ENCODE measurements around the gene ARPC2. TPM values are rescaled to one million over a fixed set of nuclear protein-coding genes. Genes with fewer than 3 reads are reported as not detected.
"Not testable (repeated sequence)": the region's sequence is repeated elsewhere in the genome, so short reads cannot be mapped to it uniquely, and the experiment has no call there.

The ARPC2 gene
- total RNA-seq, result 687 and 710 TPM in 2 replicates

DNA sequence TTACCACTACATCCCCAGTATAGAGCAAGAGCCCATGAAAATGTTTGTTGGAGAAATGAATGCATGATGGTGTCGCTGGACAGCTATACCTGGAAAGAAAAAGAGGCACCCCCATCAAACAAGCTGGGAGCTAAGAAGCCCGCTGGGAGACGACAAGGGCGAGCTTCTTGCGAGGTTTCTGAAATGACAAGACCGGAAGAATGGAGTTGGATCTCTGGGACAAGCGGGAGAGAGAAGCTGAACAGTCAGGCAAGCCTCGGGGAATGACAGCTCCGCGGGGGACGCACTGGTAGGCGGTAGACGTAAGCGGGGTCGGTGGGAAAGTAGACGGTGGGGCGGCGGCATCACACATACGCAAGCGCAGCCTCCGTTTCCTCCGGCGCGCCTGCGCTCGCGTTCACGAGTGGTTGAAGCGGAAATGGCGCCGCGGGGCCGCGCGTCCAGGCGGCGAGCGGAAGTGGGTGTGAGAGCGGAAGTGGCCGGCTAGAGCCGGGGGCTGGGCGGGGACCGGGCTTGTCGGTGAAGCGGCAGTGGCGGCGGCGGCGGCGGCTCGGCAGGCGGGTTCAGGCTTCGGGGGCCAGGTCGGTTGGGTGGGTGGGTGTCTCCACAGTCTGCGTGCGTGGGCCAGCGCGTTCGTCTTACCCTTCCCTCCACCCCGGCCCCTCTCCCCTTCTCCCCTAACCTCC lies at the start of gene ARPC2:
TSS of gene ARPC2 (plus strand) at position 516 of the 686 bp plus-strand sequence. CDS start 282 bp downstream, outside the sequence.
- intact Hi-C loops (cut with micrococcal nuclease), result loop anchor here (1.0 to 5.0 kb wide), 12 partner anchors 48 to 1380 kb away; partner anchors contain the start of genes AAMP, ANKZF1, ATG9A and CNOT9

DNA sequence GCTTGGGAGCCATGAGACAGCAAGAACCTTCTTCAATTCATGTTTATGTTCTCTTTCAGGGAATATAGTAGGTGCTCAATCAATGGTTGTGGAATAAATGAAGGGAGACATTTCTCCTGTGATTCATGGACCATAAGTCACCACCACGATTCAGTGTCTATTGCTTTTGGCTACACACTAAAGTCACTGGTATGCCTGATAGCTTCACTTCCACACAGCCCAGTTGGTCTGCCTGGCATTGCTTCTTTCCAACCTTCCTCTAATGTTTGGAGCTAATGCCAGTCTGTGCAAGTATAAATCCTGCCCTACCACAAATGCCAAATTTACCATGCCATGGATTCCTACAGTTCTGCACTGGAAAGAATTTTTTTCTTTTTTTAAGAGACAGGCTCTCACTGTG lies 49.0 kb upstream of the ARPC2 start:
- intact Hi-C loops (cut with micrococcal nuclease), result loop anchor here (2.0 kb wide), 1 partner anchor 49 kb away; the partner anchor contains the start of gene ARPC2

DNA sequence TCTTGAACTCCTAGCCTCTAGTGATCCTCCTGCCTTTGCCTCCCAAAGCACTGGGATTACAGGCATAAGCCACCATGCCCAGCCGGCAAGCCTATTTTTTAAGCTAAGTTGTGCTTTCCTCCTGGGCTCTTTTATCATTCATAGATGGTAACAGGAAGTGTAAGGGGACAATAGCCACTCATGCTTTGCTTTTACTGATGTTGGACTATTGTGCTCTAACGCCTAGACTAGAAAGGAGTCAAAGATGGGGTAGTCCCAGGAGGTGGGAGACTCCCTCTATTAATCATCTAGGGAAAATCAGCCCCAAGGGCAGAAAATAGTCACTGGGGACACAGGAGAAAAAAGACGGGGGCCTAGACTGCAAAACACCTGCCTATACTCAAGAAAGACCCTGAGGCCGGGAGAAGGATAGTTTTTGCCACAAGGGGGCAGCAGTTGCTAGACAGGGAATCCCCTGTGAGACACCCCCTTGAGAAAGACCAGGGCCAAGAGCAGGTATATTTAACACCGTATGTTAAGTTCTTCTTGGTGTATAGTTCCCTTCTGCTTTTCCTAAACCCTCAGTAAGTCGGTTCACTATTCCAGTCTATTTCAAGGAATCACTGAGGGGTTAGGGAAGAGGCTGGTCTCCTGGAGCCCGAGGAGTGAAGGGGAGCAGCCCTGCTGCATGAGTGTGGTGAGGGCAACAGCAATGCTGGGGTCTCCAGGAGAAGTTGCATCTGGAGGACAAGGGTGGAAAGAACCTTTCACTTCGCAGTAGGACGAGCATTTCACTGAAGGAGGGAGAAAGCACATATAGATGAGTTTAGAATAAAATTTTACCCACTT lies 48.1 kb upstream of the ARPC2 start:
- intact Hi-C loops (cut with micrococcal nuclease), result loop anchor here (1.0 to 2.0 kb wide), 2 partner anchors 48 to 88 kb away; partner anchors contain the start of gene ARPC2

DNA sequence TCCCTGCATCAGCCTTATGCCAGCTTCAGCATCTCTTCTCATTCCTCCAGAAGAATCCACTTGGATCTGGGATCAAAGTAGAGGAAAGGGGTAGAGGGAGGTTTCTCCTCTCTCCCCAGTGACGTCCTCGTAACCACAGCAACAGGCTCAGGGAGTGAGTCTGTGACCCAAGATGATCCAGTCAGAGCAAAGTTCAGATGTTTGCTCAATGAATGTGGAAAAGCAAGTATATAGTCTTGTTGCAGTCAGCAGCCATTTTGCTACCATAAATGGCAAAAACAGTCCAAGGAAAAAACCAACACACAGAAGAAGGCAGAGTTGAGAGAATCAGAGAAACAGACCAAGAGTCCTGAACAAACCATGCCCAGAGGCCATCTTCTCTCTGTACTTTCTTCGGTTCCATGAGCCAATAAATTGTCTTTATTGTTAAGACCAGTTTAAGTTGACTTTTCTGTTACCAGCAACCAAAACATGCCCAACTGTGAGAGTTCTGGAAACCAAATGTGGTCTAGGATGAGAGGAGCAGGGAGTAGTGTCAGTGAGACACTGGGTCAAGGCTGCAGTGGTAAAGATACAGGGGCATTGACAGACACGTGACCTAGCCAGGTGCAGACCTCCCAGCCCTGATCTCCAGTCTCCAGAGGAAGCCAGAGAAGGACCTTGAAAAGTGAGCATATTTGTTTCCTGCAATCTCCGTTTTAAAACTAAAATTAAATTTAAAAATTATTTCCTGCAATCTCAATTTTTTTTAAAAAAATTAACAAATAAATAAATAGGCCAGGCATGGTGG lies 47.0 kb upstream of the ARPC2 start:
- intact Hi-C loops (cut with micrococcal nuclease), result loop anchor here (1.0 to 2.0 kb wide), 2 partner anchors 47 to 87 kb away; partner anchors contain the start of gene ARPC2

DNA sequence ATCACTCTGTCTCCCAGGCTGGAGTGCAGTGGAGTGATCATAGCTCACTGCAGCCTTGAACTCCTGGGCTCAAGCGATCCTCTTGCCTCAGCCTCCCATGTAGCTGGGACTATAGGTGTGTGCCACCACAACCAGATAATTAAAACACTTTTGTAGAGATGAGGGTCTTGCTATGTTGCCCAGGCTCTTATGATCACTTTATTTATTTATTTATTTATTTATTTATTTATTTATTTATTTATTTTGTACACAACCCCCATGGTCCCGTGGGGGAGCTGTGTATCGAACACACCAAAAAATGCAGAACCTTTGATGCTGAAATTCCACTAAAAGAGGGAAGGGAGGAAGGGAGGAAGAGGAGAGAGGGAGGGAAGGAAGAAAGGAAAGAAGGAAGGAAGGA lies 45.2 kb upstream of the ARPC2 start:
- intact Hi-C loops (cut with micrococcal nuclease), result not testable (repeated sequence)

DNA sequence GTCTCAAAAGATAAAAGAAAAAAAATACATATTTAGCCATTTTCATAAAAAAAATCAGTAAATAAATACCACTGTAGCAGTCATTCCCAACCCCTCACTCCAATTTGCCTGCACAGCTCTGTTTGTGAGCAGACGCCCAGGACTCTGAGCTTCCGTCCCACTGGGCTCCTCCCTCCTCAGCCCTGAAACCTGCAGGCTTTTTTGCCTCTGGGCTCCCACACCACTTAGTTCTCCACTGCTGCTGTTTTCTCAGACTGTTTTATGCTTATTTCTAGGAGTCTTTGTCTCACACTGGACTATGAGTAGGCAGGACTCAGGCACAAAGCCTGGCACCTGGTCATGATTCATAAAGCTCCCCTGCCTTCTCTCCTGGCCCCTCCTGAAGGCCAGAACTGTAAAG lies 44.1 kb upstream of the ARPC2 start:
- intact Hi-C loops (cut with micrococcal nuclease), result no loop called here

DNA sequence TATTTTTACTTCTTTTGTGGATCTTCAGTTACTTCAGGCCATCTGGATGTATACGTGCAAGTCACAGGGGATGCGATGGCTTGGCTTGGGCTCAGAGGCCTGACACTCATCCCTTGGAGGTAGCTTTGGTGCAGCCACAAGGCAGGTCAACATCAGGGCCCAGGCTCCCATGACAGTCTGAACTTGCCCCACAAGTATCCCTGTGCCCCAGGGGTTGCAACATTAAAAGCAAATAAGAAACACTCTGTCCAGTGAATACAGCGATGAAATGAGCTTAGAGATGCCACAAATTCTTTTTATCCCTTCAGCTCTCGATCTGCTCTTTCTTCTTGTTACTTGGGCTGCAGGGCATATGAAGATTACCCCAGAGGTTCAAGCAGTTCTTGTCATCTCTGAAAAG lies 37.2 kb upstream of the ARPC2 start:
- intact Hi-C loops (cut with micrococcal nuclease), result no loop called here

DNA sequence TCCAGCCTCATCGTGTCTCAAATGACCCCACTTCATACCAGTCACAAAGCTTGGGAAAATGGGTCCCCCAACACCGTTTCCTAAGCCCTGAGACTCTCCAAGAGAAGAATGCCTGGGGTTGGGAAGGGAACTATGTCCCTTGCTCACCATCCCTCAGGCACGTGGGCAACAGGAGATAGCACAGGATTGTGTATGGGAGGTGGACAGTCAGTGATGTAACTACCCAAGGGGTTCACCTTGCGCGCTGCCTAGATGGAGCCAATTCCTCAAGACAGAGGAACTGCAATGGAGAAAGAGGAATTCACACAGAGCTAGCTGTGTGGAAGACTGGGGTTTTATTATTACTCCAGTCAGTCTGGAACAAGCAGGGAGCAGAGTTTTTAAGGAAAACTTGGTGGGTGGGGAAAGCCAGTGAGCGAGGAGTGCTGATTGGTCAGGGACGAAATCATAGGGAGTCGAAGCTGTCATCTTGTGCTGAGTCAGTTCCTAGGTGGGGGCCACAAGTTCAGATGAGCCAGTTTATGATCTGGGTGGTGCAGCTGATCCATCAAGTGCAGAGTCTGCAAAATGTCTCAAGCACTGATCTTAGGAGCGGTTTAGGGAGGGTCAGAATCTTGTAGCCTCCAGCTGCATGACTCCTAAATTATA lies 36.4 kb upstream of the ARPC2 start:
- intact Hi-C loops (cut with micrococcal nuclease), result no loop called here

DNA sequence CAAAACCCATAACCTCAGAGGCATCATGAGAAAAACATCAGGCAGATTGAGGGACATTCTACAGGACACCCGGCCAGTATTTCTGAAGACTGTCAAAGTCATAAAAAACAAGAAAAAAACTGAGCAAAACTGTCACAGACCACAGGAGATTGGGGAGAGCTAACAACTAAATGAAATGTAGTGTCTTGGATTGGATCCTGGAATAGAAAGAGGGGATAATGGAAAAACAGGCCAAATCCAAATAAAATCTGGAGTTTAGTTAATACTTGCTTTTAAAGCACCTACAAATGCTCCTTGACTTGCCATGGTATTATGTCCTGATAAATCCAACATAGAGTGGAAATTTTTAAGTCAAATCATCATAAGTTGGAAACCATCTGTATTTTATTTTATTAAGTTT lies 32.7 kb upstream of the ARPC2 start:
- intact Hi-C loops (cut with micrococcal nuclease), result no loop called here

DNA sequence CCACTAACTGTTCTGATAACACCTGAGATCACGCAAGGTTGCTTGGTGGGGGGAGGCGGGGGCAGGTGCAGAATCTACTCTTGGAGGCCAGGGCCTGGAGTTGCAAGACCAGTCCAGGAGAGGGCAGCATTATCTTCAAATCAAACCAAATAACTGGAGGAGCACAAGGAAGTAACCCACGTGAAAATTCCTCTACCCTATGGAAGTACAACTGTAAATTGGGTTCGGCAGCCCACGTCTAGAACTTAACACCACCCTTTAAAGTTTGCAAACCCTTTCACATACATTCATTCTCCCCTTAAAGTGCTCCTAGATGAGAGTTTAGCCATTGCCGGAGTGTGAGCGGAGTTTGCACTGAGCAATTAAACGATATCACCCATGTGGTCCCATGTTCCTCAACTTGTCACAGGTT lies 30.6 kb upstream of the ARPC2 start:
- intact Hi-C loops (cut with micrococcal nuclease), result loop anchor here (1.0 kb wide), 8 partner anchors 32 to 462 kb away; partner anchors contain the start of genes AAMP, CATIP and PNKD

DNA sequence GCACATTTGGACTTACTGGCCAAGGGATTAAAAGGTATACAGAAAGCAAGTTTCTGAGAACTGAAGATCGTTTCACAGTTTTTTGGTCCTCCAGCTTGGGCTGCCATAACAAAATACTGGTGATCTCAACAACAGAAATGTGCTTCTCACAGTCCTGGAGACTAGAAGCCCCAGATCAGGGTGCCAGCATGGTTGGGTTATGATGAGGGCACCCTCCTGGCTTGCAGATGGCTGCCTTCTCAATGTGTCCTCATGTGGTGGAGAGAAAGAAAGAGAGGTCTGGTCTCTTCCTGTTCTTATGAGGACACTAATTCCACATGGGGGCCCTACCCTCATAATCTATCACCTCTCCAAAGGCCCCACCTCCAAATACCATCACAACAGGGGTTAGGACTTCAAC lies 30.1 kb upstream of the ARPC2 start:
- intact Hi-C loops (cut with micrococcal nuclease), result loop anchor here (1.0 kb wide), 8 partner anchors 31 to 461 kb away; partner anchors contain the start of genes AAMP, CATIP and PNKD

DNA sequence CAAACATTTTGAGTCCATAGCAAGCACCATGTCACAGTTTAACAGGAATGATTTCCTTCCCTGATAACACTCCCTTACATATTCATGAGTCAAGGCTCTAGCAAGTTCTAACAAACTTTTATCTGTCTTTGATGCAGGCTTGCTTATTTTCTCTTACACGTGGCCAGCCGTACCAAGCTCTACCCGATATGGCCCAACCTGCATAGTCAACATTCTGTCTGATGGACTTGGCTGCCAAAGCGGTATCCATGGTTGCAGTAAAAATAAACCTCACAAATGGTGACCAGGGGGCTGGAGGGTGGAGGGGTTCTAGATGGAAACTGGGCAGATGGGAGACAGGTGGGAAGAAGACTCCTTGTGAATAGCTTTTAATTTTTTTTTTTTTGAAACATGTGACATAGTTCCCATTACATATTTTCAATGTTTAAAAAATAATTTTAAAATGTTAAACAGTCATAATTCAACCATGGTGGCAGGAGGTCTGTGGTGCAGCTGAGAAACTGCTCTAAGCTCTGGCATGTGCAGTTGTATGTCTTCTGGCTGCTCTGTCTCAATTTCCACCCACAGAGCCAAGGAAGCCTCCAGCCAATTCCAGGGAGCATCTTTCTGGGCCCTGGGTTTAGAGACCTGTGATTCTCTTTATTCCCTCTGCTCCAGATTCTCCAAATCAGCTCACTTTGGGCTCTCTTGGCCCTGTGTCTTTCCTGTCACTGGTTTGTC lies 29.5 kb upstream of the ARPC2 start:
- intact Hi-C loops (cut with micrococcal nuclease), result no loop called here

DNA sequence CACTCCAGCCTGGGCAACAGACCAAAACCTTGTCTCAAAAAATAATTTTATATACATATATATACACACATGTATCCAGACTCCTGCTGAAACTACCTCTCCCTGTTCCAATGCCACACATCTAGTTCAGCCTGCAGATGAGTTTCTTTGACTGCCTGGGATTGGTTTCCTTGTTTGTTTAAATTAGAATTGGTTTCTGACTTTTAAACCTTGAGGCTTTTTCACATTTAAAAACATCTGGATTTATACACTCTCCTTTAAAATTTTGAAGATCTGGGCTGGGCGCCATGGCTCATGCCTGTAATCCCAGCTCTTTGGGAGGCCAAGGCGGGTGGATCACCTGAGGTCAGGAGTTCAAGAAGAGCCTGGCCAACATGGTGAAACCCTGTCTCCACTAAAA lies 28.5 kb upstream of the ARPC2 start:
- intact Hi-C loops (cut with micrococcal nuclease), result no loop called here

DNA sequence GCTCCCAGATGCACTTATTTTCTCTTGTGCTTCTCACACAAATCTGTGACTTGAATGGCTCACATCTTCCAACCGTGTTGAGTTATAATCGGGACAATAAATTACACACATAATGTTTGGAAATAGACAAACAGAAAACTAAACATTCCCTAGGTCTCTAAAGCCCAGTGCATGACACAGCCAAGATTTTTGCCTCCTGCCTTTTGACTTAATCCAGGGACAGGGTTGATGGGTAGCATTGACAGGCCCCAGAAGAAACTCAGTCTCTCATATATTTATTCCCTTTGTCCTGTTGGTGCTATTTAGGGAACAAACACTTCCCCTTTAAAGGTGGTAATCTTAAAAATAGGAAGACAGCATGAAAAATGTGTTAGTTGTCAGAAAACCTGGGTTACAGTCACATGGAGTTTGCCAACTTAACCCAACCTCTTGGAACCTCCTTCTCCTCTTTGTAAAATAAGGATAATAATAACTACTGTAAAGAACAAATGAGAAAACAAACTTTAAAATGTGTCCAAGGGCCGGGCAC lies 24.0 kb upstream of the ARPC2 start:
- intact Hi-C loops (cut with micrococcal nuclease), result no loop called here

DNA sequence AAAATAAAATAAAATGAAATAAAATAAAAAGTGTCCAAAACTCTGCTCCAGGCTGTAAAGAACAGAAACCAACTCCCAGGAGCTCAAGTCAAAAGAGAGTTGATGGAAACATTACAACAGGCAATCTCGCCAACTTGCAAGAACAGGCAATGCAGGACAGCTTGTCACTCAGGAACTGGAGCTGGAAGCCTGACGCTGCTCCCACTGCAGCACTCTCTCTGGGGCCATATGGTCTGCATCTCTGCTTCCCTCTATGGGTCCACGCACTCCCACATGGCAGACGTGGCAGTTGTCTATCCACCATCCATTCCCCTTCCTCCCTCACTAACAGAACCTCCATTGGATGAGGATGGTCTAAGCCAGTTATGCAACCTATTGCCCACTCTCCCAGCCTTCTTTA lies 23.3 kb upstream of the ARPC2 start:
- intact Hi-C loops (cut with micrococcal nuclease), result no loop called here

DNA sequence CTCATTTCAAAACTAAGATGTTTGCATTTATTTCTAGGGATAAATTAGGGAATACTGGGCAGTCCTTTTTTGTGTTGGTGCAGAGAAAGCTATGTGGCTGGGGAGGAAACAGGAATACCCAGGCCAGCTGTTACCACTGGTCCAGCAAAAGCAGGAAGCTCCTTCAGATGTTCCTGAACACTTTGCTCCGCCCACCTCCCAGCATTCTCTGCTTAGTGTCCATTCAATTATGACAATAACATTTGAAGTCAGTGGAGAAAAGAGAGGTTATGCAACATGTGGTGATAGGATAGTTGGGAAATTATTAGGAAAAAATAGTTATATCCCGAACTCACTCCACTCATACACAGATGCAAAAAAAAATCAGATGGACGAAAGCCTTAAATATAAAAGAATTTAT lies 22.1 kb upstream of the ARPC2 start:
- intact Hi-C loops (cut with micrococcal nuclease), result no loop called here

DNA sequence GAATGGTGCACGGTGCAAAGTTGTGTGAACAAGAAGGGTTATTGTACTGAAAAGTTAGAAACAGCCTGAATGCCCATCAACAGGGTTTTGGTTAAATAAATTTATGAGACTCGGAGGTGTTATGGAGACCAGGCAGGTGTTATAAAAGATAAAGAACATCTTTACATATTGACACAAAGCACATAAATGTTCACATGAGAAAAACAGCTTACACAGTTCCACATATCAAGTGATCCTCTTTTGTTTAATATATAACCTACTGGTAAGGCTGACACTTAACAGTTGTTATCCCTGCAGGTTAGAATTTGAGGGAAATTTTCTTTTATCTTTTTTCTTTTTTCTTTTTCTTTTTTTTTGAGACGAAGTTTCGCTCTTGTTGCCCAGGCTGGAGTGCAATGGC lies 20.0 kb upstream of the ARPC2 start:
- intact Hi-C loops (cut with micrococcal nuclease), result no loop called here

DNA sequence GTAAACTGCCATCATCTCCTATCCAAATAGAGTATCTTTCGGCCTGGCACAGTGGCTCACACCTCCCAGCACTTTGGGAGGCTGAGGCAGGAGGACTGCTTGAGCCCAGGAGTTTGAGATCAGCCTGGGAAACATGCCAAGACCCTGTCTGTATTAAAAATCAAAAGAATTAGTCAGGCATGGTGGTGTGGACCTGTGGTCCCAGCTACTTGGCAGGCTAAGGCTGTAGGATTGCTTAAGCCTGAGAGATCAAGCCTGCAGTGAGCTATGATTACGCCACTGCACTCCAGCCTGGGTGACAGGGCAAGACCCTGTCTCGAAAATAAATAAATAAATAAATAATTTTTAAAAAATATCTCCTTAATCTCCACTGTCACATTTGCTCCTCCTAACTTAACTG lies 14.7 kb upstream of the ARPC2 start:
- intact Hi-C loops (cut with micrococcal nuclease), result no loop called here

DNA sequence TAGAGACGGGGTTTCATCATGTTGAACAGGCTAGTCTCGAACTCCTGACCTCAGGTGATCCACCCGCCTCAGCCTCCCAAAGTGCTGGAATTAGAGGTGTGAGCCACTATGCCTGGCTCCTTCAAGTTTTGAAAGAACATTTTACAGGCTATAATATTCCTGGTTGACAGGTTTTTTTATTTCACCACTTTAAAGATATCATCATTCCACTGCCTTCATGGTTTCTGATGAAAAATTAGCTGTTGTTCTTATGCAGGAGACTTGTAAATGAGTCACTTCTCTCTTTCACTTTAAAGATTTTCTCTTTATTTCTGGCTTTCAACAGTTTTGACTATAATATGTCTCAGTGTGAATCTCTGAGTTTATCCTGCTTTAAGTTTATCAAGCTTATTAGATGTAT lies 7.9 kb upstream of the ARPC2 start:
- intact Hi-C loops (cut with micrococcal nuclease), result no loop called here

DNA sequence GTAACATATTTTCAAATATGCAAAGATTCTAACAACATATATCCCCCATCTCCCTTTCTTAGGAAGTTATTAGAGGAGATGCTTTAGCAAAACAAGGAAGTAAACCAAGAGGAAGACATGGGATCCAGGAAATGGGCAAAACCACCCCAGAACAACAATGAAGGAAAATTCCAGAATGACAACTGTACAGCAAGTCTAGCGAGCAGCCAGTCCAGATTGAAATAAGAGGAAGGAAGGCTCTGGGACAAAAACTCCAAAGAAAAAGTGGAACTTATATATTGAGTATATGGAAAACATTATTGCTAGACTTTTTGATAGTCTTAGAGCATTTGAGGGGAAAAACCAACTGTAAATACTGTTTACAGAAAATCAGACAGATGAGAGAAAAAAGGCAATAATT lies 2.9 kb upstream of the ARPC2 start:
- intact Hi-C loops (cut with micrococcal nuclease), result no loop called here

Data from T-helper 1 cell treated with Interleukin-12 subunit alpha and Interleukin-12 subunit beta and Interleukin-4 antibody, amounts not matched to agents 30 ng/mL and 1 ng/mL, for 36 hours (primary cell).